GM19372 (cell line): Measurements from ENCODE around the gene PON3.

ENCODE experiments used
- ATAC-seq: cut with Tn5 transposase; IDR thresholded peaks from one replicate; pipeline ENCODE4 v1.9.1; 2021; ENCODE audit warnings: mild to moderate bottlenecking, low read depth, moderate library complexity; ENCODE audit not compliant: unreplicated experiment

The PON3 gene

DNA sequence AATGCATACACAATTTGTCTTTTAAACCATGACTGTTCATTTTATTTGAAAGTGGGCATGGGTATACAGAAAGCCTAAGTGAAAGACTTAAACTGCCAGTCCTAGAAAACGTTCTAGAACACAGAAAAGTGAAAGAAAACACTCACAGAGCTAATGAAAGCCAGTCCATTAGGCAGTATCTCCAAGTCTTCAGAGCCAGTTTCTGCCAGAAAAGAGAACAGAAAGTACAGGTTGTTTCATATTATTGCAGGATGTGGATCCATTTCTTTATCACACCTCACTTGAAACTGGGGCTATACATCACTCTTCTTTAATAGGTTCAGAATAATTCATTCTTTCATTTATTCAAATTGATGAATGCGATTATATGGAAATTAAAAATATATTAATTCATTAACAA, 79.6 kb downstream of the PON3 start:
- no peak for ATAC-seq

GRCh38 chr7:95312561-95312960, 83.6 kb downstream of the PON3 start:
- ATAC-seq = no peak

- no peak for ATAC-seq
Observed at GRCh38 chr7:95311389-95311788, 84.8 kb downstream of the PON3 start.

DNA sequence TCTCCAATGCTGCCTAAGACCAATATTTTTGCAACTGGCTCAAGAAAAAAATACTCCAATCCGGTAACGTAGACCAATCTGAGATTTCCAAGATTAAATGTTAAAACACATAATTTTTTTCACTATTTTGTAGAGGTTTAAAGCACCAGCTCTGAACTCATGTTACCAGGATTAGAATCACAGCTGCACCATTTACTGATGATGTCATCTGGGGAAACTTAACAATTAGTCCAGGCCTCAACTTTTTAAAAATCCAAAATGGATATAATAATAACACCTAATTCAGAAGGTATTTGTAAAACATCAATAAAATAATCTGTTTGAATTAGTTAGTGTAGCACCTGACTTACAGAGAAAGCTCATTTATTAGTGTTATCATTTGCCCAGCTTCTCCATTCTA, 86.2 kb downstream of the PON3 start:
- no peak for ATAC-seq
